Neutrophil (primary cell): Measurements from ENCODE around the gene ASB1.

Experiments used
- H3K27ac ChIP-seq: fragments of 200-600 bp; sonication (generic); 2 replicates; pipeline ENCODE4 v1.5.1; 2016; ENCODE audit warnings: mild to moderate bottlenecking, moderate library complexity
- H3K27me3 ChIP-seq: fragments of 200-600 bp; sonication (generic); 2 replicates; pipeline ENCODE4 v1.6.0; 2016; ENCODE audit warnings: mild to moderate bottlenecking
- H3K36me3 ChIP-seq: fragments of 200-600 bp; sonication (generic); 2 replicates; pipeline ENCODE4 v1.5.1; 2017
- H3K4me1 ChIP-seq, 2 experiments: fragments of 200-600 bp in 1 of 2; sonication (generic) in 1 of 2; 1 replicate in 1 of 2; 2 replicates in 1 of 2; pipeline versions ENCODE4 v1.5.1 to v1.6.1; 2013 to 2016; ENCODE audit warnings: low read depth in 1 of 2, low read length in 1 of 2, mild to moderate bottlenecking in 1 of 2, moderate library complexity in 1 of 2; ENCODE audit not compliant: control insufficient read depth in 1 of 2, insufficient read depth in 1 of 2
- H3K4me3 ChIP-seq, 2 experiments: fragments of 200-600 bp in 1 of 2; sonication (generic) in 1 of 2; 1 replicate in 1 of 2; 2 replicates in 1 of 2; pipeline ENCODE4 v1.5.1; 2013 to 2016; ENCODE audit warnings: low read depth in 1 of 2, low read length in 1 of 2, mild to moderate bottlenecking in 1 of 2, moderate library complexity in 1 of 2
- H3K9me3 ChIP-seq: fragments of 200-600 bp; sonication (generic); 2 replicates; pipeline ENCODE4 v1.5.1; 2016
- CTCF ChIP-seq: fragments of 200-600 bp; sonication (generic); IDR thresholded peaks from 2 replicates; pipeline ENCODE4 v1.5.1; 2016; ENCODE audit warnings: antibody characterized with exemption

Gene ASB1

GRCh38 chr2:238433300-238433915 is 6.7 kb downstream of the ASB1 start:
- no peaks in the 10 kb centered on the region for H3K27me3 ChIP-seq
- peaks cover 29% of the 10 kb centered on the region for H3K36me3 ChIP-seq
- TF ChIP-seq CTCF = no peak
- no peaks in the 10 kb centered on the region for H3K9me3 ChIP-seq
- H3K4me3 ChIP-seq = no peak overlapping the region
- H3K4me1 ChIP-seq = peaks cover 22 to 32% of the 10 kb centered on the region in 2 experiments
- no peak overlapping the region for H3K27ac ChIP-seq

- Histone ChIP-seq H3K4me1 (peaks cover 18 to 26% of the 10 kb centered on the region in 2 experiments), H3K36me3 (peaks cover 34% of the 10 kb centered on the region), H3K4me3 (peak overlapping the region in 1 of 2 experiments; percentile 1), H3K9me3 (no peaks in the 10 kb centered on the region), H3K27ac (peak overlapping the region; percentile 55), H3K27me3 (no peaks in the 10 kb centered on the region)
- TF ChIP-seq CTCF = no peak
Observed at GRCh38 chr2:238433941-238434845, 7.5 kb downstream of the ASB1 start.

GRCh38 chr2:238434846-238435751 is 8.4 kb downstream of the ASB1 start:
- no peaks in the 10 kb centered on the region for H3K9me3 ChIP-seq
- peak overlapping the region; percentile 55 for H3K27ac ChIP-seq
- H3K4me3 ChIP-seq = peak overlapping the region in 1 of 2 experiments; percentile 1
- H3K4me1 ChIP-seq = peaks cover 18 to 26% of the 10 kb centered on the region in 2 experiments
- H3K36me3 ChIP-seq = peaks cover 41% of the 10 kb centered on the region
- TF ChIP-seq CTCF = no peak
- H3K27me3 ChIP-seq = no peaks in the 10 kb centered on the region

- H3K27ac ChIP-seq = no peak overlapping the region
Observed at GRCh38 chr2:238435752-238436096, 9.0 kb downstream of the ASB1 start.

More at GRCh38 chr2:238435752-238436096, 9.0 kb downstream of the ASB1 start:
- Histone ChIP-seq H3K36me3 (peaks cover 46% of the 10 kb centered on the region), H3K4me1 (peaks cover 18 to 26% of the 10 kb centered on the region in 2 experiments), H3K27me3 (no peaks in the 10 kb centered on the region), H3K4me3 (no peak overlapping the region), H3K9me3 (no peaks in the 10 kb centered on the region)
- TF ChIP-seq CTCF = no peak
